NCI-H2107 (cell line): ENCODE data around the gene ELFN2.

ENCODE experiments used
- DNase-seq: peaks from one replicate; lab custom pipeline; 2025; lab: John Stamatoyannopoulos, UW

Gene ELFN2

GRCh38 chr22:37455896-37456295, 28.6 kb upstream of the ELFN2 start:
- DNase-seq, result no peak

- no peak for DNase-seq
Measured at GRCh38 chr22:37454857-37455686, 27.8 kb upstream of the ELFN2 start.

GRCh38 chr22:37453696-37454095, 26.4 kb upstream of the ELFN2 start:
- DNase-seq, result no peak

GRCh38 chr22:37451218-37451617, 23.9 kb upstream of the ELFN2 start:
- DNase-seq, result no peak

- no peak for DNase-seq
Measured at GRCh38 chr22:37449331-37450001, 22.2 kb upstream of the ELFN2 start.

- DNase-seq, result no peak
Measured at GRCh38 chr22:37448516-37449127, 21.3 kb upstream of the ELFN2 start.

- no peak for DNase-seq
Measured at GRCh38 chr22:37445501-37445900, 18.2 kb upstream of the ELFN2 start.

- DNase-seq, result no peak
Measured at GRCh38 chr22:37443977-37444376, 16.7 kb upstream of the ELFN2 start.

- no peak for DNase-seq
Measured at GRCh38 chr22:37443086-37443485, 15.8 kb upstream of the ELFN2 start.

GRCh38 chr22:37442537-37442936, 15.3 kb upstream of the ELFN2 start:
- DNase-seq, result no peak

- no peak for DNase-seq
Measured at GRCh38 chr22:37442135-37442534, 14.9 kb upstream of the ELFN2 start.

GRCh38 chr22:37440875-37441274, 13.6 kb upstream of the ELFN2 start:
- no peak for DNase-seq

- no peak for DNase-seq
Measured at GRCh38 chr22:37439347-37439746, 12.1 kb upstream of the ELFN2 start.

GRCh38 chr22:37435970-37436603, 8.8 kb upstream of the ELFN2 start:
- no peak for DNase-seq

GRCh38 chr22:37433786-37434185, 6.5 kb upstream of the ELFN2 start:
- DNase-seq, result no peak

GRCh38 chr22:37432708-37433054, 5.4 kb upstream of the ELFN2 start:
- no peak for DNase-seq

- no peak for DNase-seq
Measured at GRCh38 chr22:37431801-37432707, 4.8 kb upstream of the ELFN2 start.

GRCh38 chr22:37431366-37431765, 4.1 kb upstream of the ELFN2 start:
- DNase-seq, result no peak

GRCh38 chr22:37430941-37431340, 3.7 kb upstream of the ELFN2 start:
- DNase-seq, result no peak

GRCh38 chr22:37428649-37429586, 1.6 kb upstream of the ELFN2 start:
- DNase-seq, result peak; percentile 8
